HG02623 (cell line): Measurements from ENCODE around the gene MPLKIP.
"Not testable (repeated sequence)": the region's sequence is repeated elsewhere in the genome, so short reads cannot be mapped to it uniquely, and the experiment has no call there.

ENCODE experiments used
- ATAC-seq: cut with Tn5 transposase; IDR thresholded peaks from one replicate; pipeline ENCODE4 v1.9.1; 2021; ENCODE audit warnings: moderate library complexity; ENCODE audit not compliant: unreplicated experiment

MPLKIP gene

GRCh38 chr7:40133561-40134427, 628 bp downstream of the MPLKIP start:
- ATAC-seq = peak; percentile 2

GRCh38 chr7:40122940-40123254, 11.5 kb downstream of the MPLKIP start:
- no peak for ATAC-seq

GRCh38 chr7:40122100-40122939, 12.1 kb downstream of the MPLKIP start:
- not testable (repeated sequence) for ATAC-seq

- ATAC-seq = no peak
These were observed 14.4 kb downstream of the MPLKIP start for GRCh38 chr7:40120020-40120419.

GRCh38 chr7:40118201-40118600, 16.2 kb downstream of the MPLKIP start:
- ATAC-seq = not testable (repeated sequence)

- not testable (repeated sequence) for ATAC-seq
These were observed 17.2 kb downstream of the MPLKIP start for GRCh38 chr7:40117199-40117598.

GRCh38 chr7:40115936-40116335, 18.5 kb downstream of the MPLKIP start:
- ATAC-seq = no peak

- no peak for ATAC-seq
These were observed 28.4 kb downstream of the MPLKIP start for GRCh38 chr7:40105879-40106473.

- ATAC-seq = no peak
These were observed 31.5 kb downstream of the MPLKIP start for GRCh38 chr7:40102897-40103296.

GRCh38 chr7:40101201-40101600, 33.2 kb downstream of the MPLKIP start:
- ATAC-seq = no peak

GRCh38 chr7:40099837-40100236, 34.6 kb downstream of the MPLKIP start:
- no peak for ATAC-seq

GRCh38 chr7:40098810-40099209, 35.6 kb downstream of the MPLKIP start:
- ATAC-seq = no peak

GRCh38 chr7:40097728-40098127, 36.7 kb downstream of the MPLKIP start:
- ATAC-seq = no peak

GRCh38 chr7:40095695-40096327, 38.6 kb downstream of the MPLKIP start:
- no peak for ATAC-seq

GRCh38 chr7:40095230-40095629, 39.2 kb downstream of the MPLKIP start:
- ATAC-seq = no peak

- ATAC-seq = no peak
These were observed 40.6 kb downstream of the MPLKIP start for GRCh38 chr7:40093631-40094350.

- ATAC-seq = no peak
These were observed 42.2 kb downstream of the MPLKIP start for GRCh38 chr7:40092182-40092581.

- ATAC-seq = no peak
These were observed 56.6 kb downstream of the MPLKIP start for GRCh38 chr7:40077849-40078248.
